IMR-90 (cell line): ENCODE results near the gene SPDEF. TPM values are rescaled to one million over a fixed set of nuclear protein-coding genes. Genes with fewer than 3 reads are reported as not detected.

Experiments used
- ATAC-seq: fragments of 200-7000 bp; cut with Tn5 transposase; 2 replicates; pipeline ENCODE4 v1.9.1; 2020; ENCODE audit warnings: low read depth, mild to moderate bottlenecking, moderate library complexity
- BruUV-seq: library from RNA; stranded (reverse); fragments of 400-500 nt; replicated peaks from 2 replicates; lab custom pipeline; 2021; lab: Mats Ljungman, UMichigan
- CTCF ChIA-PET: fragments of 300-600 bp; formaldehyde crosslinking; extraction: SDS; loops from one replicate; lab custom pipeline; 2021; ENCODE audit warnings: antibody characterized with exemption; lab: Yijun Ruan, JAX
- POLR2A ChIA-PET: fragments of 300-600 bp; sonication (Branson Sonifier 250); formaldehyde crosslinking; loops from one replicate; lab custom pipeline; 2022; ENCODE audit warnings: antibody characterized with exemption; ENCODE audit not compliant: unreplicated experiment; lab: Charles Lee
- DNase-seq: peaks from one replicate; pipeline ENCODE4 v3.0.0; 2013
- H2AFZ ChIP-seq: replicated peaks from 2 replicates; pipeline ENCODE3; 2013; ENCODE audit warnings: low read length, mild to moderate bottlenecking; ENCODE audit not compliant: poor library complexity
- H2AK5ac ChIP-seq: 2 replicates; pipeline ENCODE4 v1.6.1; 2013; ENCODE audit warnings: low read depth, low read length, inconsistent platforms
- H2AK9ac ChIP-seq: replicated peaks from 2 replicates; pipeline ENCODE3; 2013; ENCODE audit warnings: mild to moderate bottlenecking, low read depth, low read length, moderate library complexity; ENCODE audit not compliant: poor library complexity
- H2BK120ac ChIP-seq: 2 replicates; pipeline ENCODE4 v1.6.1; 2013; ENCODE audit warnings: low read depth, low read length, inconsistent platforms
- H2BK15ac ChIP-seq: 3 replicates; pipeline ENCODE4 v1.6.1; 2013; ENCODE audit warnings: low read depth, low read length, inconsistent platforms
- H2BK20ac ChIP-seq: 2 replicates; pipeline ENCODE4 v1.6.1; 2013; ENCODE audit warnings: low read depth, mild to moderate bottlenecking, inconsistent platforms, low read length, moderate library complexity
- H2BK5ac ChIP-seq: 2 replicates; pipeline ENCODE4 v1.6.1; 2013; ENCODE audit warnings: mild to moderate bottlenecking, low read depth, low read length, inconsistent platforms; ENCODE audit not compliant: poor library complexity, severe bottlenecking
- H3K14ac ChIP-seq: replicated peaks from 2 replicates; pipeline ENCODE4 v1.6.1; 2013; ENCODE audit warnings: low read depth, low read length, inconsistent platforms
- H3K18ac ChIP-seq: 2 replicates; pipeline ENCODE4 v1.6.1; 2013; ENCODE audit warnings: low read depth, low read length, control low read depth
- H3K23ac ChIP-seq: 2 replicates; pipeline ENCODE4 v1.6.1; 2013; ENCODE audit warnings: low read depth, low read length, inconsistent platforms
- H3K27ac ChIP-seq: 2 replicates; pipeline ENCODE4 v1.5.1; 2013; ENCODE audit warnings: mild to moderate bottlenecking, control low read depth, low read length; ENCODE audit not compliant: insufficient read depth
- H3K27me3 ChIP-seq: 2 replicates; pipeline ENCODE4 v1.6.1; 2013; ENCODE audit warnings: low read length; ENCODE audit not compliant: control insufficient read depth, insufficient read depth
- H3K36me3 ChIP-seq: 2 replicates; pipeline ENCODE4 v1.6.1; 2013; ENCODE audit warnings: low read length, mixed read lengths; ENCODE audit not compliant: control insufficient read depth, insufficient read depth
- H3K4ac ChIP-seq: 2 replicates; pipeline ENCODE4 v1.6.1; 2013; ENCODE audit warnings: low read depth, low read length, inconsistent platforms
- H3K4me1 ChIP-seq: 2 replicates; pipeline ENCODE4 v1.6.1; 2013; ENCODE audit warnings: low read length, mixed read lengths; ENCODE audit not compliant: control insufficient read depth, insufficient read depth
- H3K4me2 ChIP-seq: 2 replicates; pipeline ENCODE4 v1.6.1; 2013; ENCODE audit warnings: low read depth, mild to moderate bottlenecking, control low read depth, low read length, moderate library complexity
- H3K4me3 ChIP-seq: 2 replicates; pipeline ENCODE4 v1.5.1; 2013; ENCODE audit warnings: low read depth, mild to moderate bottlenecking, control low read depth, low read length, moderate library complexity; ENCODE audit not compliant: insufficient read depth
- H3K56ac ChIP-seq: 2 replicates; pipeline ENCODE4 v1.6.1; 2013; ENCODE audit warnings: low read length, inconsistent platforms; ENCODE audit not compliant: insufficient read depth; ENCODE audit errors: extremely low read depth
- H3K79me1 ChIP-seq, 2 experiments: 2 replicates each; pipeline ENCODE4 v1.6.1; 2013; ENCODE audit warnings: low read length in 2 of 2, inconsistent platforms in 1 of 2, low read depth in 1 of 2
- H3K9ac ChIP-seq: 2 replicates; pipeline ENCODE4 v1.6.1; 2013; ENCODE audit warnings: low read depth, low read length, control low read depth
- H3K9me1 ChIP-seq: 2 replicates; pipeline ENCODE4 v1.6.1; 2013; ENCODE audit warnings: low read length, inconsistent platforms; ENCODE audit not compliant: insufficient read depth
- H3K9me3 ChIP-seq: 2 replicates; pipeline ENCODE4 v1.6.1; 2013; ENCODE audit warnings: low read length; ENCODE audit not compliant: control insufficient read depth, insufficient read depth
- H4K20me1 ChIP-seq: 2 replicates; pipeline ENCODE4 v1.6.1; 2013; ENCODE audit warnings: low read length, inconsistent platforms; ENCODE audit not compliant: insufficient read depth
- H4K5ac ChIP-seq: 2 replicates; pipeline ENCODE4 v1.6.1; 2013; ENCODE audit warnings: mild to moderate bottlenecking, low read depth, low read length, control low read depth
- H4K8ac ChIP-seq, 2 experiments: 2 replicates each; pipeline ENCODE4 v1.6.1; 2013; ENCODE audit warnings: low read depth in 2 of 2, low read length in 2 of 2, control low read depth in 1 of 2, inconsistent platforms in 1 of 2
- H4K91ac ChIP-seq: 2 replicates; pipeline ENCODE4 v1.6.1; 2013; ENCODE audit warnings: low read depth, low read length, inconsistent platforms; ENCODE audit not compliant: insufficient read depth
- CEBPB ChIP-seq: IDR thresholded peaks from 2 replicates; pipeline ENCODE4 v1.6.1; 2012; ENCODE audit warnings: low read depth, low read length, improper control_type of control experiment
- CHD1 ChIP-seq: IDR thresholded peaks from 2 replicates; pipeline ENCODE4 v1.6.1; 2012; ENCODE audit warnings: low read depth, low read length, improper control_type of control experiment
- CTCF ChIP-seq: conservative IDR thresholded peaks from 2 replicates; pipeline ENCODE4 v1.5.1; 2012; ENCODE audit warnings: mild to moderate bottlenecking, low read depth, low read length, improper control_type of control experiment
- ELK1 ChIP-seq: fragments of 150-350 bp; IDR thresholded peaks from 2 replicates; pipeline ENCODE4 v1.6.1; 2016; ENCODE audit warnings: low read depth, mild to moderate bottlenecking, low read length, moderate library complexity, borderline replicate concordance
- MAZ ChIP-seq: IDR thresholded peaks from 2 replicates; pipeline ENCODE4 v1.6.1; 2012; ENCODE audit warnings: low read depth, mild to moderate bottlenecking, low read length, improper control_type of control experiment, moderate library complexity, borderline replicate concordance
- MXI1 ChIP-seq: IDR thresholded peaks from 2 replicates; pipeline ENCODE4 v1.6.1; 2012; ENCODE audit warnings: low read depth, mild to moderate bottlenecking, low read length, moderate library complexity, borderline replicate concordance
- NFE2L2 ChIP-seq: fragments of 150-350 bp; IDR thresholded peaks from 2 replicates; pipeline ENCODE4 v1.6.1; 2016; ENCODE audit warnings: low read depth, mild to moderate bottlenecking, low read length
- POLR2A ChIP-seq: IDR thresholded peaks from 2 replicates; pipeline ENCODE4 v1.6.1; 2012; ENCODE audit warnings: mild to moderate bottlenecking, low read depth, low read length
- USF2 ChIP-seq: fragments of 150-350 bp; IDR thresholded peaks from 2 replicates; pipeline ENCODE4 v1.6.1; 2017; ENCODE audit warnings: mild to moderate bottlenecking, antibody characterized with exemption, low read length, low read depth
- WGBS, 2 experiments: methylation state at CpG; one replicate each; pipeline versions ENCODE4 v1.1.5 to v1.1.7; 2013; ENCODE audit warnings: missing lambda C conversion rate in 2 of 2; ENCODE audit not compliant: insufficient read length in 1 of 2; ENCODE audit errors: extremely low coverage in 2 of 2; 5-methylcytosine and 5-hydroxymethylcytosine counted together
- dilution Hi-C: fragments of 300-500 bp; cut with HindIII; formaldehyde crosslinking; loops from one replicate; pipeline ENCODE4 v1.14.3; 2018; ENCODE audit warnings: low sequenced_read_pairs; ENCODE audit not compliant: unreplicated experiment
- in situ Hi-C: fragments of 300-500 bp; cut with MboI; formaldehyde crosslinking; loops from 3 replicates; pipeline ENCODE4 v1.14.3; 2019; ENCODE audit warnings: low sequenced_read_pairs, inconsistent platforms, mixed read lengths
- intact Hi-C: fragments of 100-400 bp; cut with micrococcal nuclease; formaldehyde crosslinking; loops from 2 replicates; pipeline ENCODE4 v1.10.0; 2022
- polyA plus RNA-seq, 3 experiments: library from polyadenylated mRNA; depleted of rRNA; stranded (reverse); fragments of >200 nt; gene quantifications; 2 replicates each; pipeline ENCODE4 v1.2.3, GENCODE V29; 2012; ENCODE audit warnings: low replicate concordance in 1 of 3
- total RNA-seq: library from RNA; depleted of rRNA; stranded (reverse); fragments of >200 nt; gene quantifications from 2 replicates; pipeline ENCODE4 v1.2.3, GENCODE V29; 2012

The SPDEF gene
- total and polyA plus RNA-seq, 2 of the 4 experiments (the other 2 are of a cell fraction): 0.05 TPM; not detected in 1

- no peak overlapping the region for H3K18ac ChIP-seq
- H2BK20ac ChIP-seq: no peak overlapping the region
- dilution Hi-C loops: no loop called here
- no peak overlapping the region for H2AK5ac ChIP-seq
- no peak overlapping the region for H2BK5ac ChIP-seq
- WGBS, 2 experiments: no CpG with 5 or more reads among the region's 4 CpGs
- no peak for ATAC-seq
- no peaks in the 10 kb centered on the region for H3K27me3 ChIP-seq
- no peak for TF ChIP-seq CEBPB
- no peak for TF ChIP-seq MAZ
- no peak for TF ChIP-seq POLR2A
- no peak for TF ChIP-seq CTCF
- TF ChIP-seq NFE2L2: no peak
- TF ChIP-seq CHD1: no peak
- no peak for TF ChIP-seq USF2
- no peak for TF ChIP-seq MXI1
- no peak for TF ChIP-seq ELK1
- no peak for DNase-seq
- in situ Hi-C loops: no loop called here
- no peak overlapping the region for H2BK15ac ChIP-seq
- no peak overlapping the region for H3K9ac ChIP-seq
- H3K9me1 ChIP-seq: peaks cover 13% of the 10 kb centered on the region; the same call in 1 of the 2 replicates
- H3K79me1 ChIP-seq: peaks cover 4 to 29% of the 10 kb centered on the region in 2 experiments
- peaks cover 9% of the 10 kb centered on the region; the same call in 1 of the 2 replicates for H3K4me1 ChIP-seq
- no peak overlapping the region for H2AFZ ChIP-seq
- H4K5ac ChIP-seq: no peak overlapping the region
- H2AK9ac ChIP-seq: no peak overlapping the region
- BruUV-seq: no TSS peak
- H2BK120ac ChIP-seq: no peak overlapping the region
- H4K91ac ChIP-seq: no peak overlapping the region
- no peak overlapping the region for H3K4me3 ChIP-seq
- H3K23ac ChIP-seq: no peak overlapping the region
- H3K56ac ChIP-seq: no peak overlapping the region
- H3K14ac ChIP-seq: no peak overlapping the region
- peaks cover 28% of the 10 kb centered on the region for H4K20me1 ChIP-seq
- ChIA-PET POLR2A (no interaction called here), CTCF (no interaction called here)
- H4K8ac ChIP-seq: no peak overlapping the region
- intact Hi-C loops: no loop called here
- H3K27ac ChIP-seq: no peak overlapping the region
- no peak overlapping the region for H3K4me2 ChIP-seq
- H3K36me3 ChIP-seq: no peaks in the 10 kb centered on the region
- no peaks in the 10 kb centered on the region for H3K9me3 ChIP-seq
- no peak overlapping the region for H3K4ac ChIP-seq
These were observed 25.4 kb upstream of the SPDEF start for GRCh38 chr6:34581561-34581920.
